OCI-LY3 (cell line): ENCODE data around the gene PCDHGA12.

Experiments
- EZH2phosphoT487 ChIP-seq: fragments of 200-600 bp; shearing (Covaris generic); IDR thresholded peaks from 2 replicates; pipeline ENCODE4 v1.6.1; 2018; ENCODE audit warnings: antibody characterized with exemption, mixed run types, low read depth
- TF ChIP-seq, protein P1 (sequence below): fragments of 200-600, 300-600 bp; sonication (generic); IDR thresholded peaks from 2 replicates; pipeline ENCODE4 v1.5.1; 2014; ENCODE audit warnings: antibody characterized with exemption, low read length, low read depth

DNA sequence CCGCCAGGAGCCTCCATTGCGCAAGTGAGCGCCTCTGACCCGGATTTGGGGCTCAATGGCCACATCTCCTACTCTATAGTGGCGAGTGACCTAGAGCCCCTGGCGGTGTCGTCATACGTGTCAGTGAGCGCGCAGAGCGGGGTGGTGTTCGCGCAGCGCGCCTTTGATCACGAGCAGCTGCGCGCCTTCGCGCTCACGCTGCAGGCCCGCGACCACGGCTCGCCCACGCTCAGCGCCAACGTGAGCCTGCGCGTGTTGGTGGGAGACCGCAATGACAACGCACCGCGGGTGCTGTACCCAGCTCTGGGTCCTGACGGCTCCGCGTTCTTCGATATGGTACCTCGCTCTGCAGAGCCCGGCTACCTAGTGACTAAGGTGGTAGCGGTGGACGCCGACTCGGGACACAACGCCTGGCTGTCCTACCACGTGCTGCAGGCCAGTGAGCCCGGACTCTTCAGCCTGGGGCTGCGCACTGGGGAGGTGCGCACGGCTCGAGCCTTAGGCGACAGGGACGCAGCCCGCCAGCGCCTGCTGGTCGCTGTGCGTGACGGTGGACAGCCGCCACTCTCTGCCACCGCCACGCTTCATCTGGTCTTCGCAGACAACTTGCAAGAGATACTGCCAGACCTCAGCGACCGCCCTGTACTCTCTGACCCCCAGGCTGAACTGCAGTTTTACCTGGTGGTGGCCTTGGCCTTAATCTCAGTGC is 20.6 kb upstream of the PCDHGA12 start:
- no peak for TF ChIP-seq EZH2phosphoT487
- TF ChIP-seq, protein P1, sequence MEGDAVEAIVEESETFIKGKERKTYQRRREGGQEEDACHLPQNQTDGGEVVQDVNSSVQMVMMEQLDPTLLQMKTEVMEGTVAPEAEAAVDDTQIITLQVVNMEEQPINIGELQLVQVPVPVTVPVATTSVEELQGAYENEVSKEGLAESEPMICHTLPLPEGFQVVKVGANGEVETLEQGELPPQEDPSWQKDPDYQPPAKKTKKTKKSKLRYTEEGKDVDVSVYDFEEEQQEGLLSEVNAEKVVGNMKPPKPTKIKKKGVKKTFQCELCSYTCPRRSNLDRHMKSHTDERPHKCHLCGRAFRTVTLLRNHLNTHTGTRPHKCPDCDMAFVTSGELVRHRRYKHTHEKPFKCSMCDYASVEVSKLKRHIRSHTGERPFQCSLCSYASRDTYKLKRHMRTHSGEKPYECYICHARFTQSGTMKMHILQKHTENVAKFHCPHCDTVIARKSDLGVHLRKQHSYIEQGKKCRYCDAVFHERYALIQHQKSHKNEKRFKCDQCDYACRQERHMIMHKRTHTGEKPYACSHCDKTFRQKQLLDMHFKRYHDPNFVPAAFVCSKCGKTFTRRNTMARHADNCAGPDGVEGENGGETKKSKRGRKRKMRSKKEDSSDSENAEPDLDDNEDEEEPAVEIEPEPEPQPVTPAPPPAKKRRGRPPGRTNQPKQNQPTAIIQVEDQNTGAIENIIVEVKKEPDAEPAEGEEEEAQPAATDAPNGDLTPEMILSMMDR = no peak
